ENCODE measurements around the gene PDXK.

The PDXK gene

DNA sequence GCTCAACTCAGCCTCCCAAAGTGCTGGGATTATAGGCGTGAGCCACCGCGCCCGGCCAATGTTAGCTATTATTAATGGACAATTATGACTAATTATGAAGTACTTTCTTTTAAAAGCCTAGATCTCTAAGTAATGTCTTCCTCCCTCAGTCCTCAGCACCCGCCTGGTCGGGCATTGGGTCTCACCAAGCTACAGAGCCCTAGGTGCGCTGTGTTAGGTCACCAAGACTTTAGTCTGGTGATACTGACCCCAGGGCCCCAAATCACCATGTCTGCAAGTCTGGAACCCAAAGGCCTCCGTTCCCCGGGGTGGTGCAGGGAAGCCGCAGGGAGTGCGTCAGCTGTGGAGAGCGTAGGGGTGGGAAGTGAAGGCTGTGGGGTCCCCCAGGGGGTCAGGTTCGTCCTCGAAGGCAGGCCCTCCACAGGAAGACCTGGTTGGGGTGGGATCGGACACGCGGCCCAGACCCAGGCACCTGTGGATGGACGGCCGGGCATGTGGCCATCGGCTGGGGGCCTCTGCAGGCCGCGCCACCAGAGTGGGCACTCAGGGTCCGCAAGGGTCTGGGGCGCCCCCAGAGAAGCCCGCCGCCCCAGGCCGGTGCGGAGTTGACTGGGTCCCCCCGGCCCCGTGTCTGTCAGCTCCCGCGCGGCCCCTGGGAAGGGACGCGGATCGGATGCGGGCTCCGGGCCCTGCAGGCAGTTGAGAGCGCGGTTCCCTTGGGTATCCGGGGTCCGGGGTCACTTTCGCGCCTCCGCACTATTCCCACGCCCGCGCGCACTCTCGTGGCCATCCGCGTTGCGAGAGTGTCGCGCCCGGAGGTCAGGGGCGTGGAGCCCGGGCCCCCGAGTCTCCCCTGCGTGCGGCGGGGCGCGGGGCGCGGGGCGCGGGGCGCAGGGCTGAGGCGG lies 710 bp upstream of the PDXK start:
- DNase-seq (ENCODE audit: low read depth) = no peak
- H3K4me3 ChIP-seq (ENCODE audit: low read depth, low read length) = peak overlapping the region; percentile 91
- TF ChIP-seq, protein P1, sequence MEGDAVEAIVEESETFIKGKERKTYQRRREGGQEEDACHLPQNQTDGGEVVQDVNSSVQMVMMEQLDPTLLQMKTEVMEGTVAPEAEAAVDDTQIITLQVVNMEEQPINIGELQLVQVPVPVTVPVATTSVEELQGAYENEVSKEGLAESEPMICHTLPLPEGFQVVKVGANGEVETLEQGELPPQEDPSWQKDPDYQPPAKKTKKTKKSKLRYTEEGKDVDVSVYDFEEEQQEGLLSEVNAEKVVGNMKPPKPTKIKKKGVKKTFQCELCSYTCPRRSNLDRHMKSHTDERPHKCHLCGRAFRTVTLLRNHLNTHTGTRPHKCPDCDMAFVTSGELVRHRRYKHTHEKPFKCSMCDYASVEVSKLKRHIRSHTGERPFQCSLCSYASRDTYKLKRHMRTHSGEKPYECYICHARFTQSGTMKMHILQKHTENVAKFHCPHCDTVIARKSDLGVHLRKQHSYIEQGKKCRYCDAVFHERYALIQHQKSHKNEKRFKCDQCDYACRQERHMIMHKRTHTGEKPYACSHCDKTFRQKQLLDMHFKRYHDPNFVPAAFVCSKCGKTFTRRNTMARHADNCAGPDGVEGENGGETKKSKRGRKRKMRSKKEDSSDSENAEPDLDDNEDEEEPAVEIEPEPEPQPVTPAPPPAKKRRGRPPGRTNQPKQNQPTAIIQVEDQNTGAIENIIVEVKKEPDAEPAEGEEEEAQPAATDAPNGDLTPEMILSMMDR (IDR thresholded peaks at IDR 0.05; ENCODE audit: low read depth, low read length, missing control alignments) = no peak

DNA sequence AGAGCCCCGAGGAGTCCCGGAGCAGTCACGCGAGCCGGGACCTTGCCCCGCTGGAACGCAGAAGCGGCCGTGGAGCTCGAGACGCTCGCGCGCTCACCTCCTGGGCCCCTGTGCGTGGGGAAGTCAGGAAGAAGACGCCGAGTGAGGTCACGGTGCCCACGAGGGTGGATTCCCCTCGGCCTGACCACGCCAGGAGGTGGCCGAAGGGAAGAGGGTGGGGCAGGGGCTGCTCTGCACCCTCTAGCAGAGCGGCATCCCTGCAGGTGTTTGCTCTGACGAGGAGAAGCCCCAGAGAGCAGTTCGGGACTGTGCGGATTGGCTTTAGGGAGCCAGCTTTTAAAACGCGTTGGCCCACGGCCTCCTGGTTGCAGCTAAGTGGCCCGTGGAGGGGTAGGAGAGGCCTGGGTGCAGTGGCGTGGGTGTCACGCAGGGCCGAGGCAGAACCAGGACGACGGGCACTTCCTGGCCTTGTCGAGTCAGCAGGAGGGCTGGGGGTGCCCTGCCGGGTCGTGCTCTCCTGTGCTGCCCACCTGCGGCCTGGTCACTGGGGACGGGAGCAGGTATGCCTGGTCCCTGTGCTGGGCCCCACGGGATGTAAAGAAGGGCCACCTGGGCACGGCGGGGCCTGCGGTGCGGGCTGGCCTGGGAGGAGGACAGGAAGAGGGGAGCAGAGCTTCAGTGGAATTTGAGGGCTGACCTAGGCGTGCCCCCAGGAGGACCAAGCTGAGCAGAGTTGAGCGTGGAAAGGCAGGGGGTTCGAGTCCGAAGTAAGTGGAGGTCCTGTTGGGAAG lies 1.0 kb downstream of the PDXK start:
- TF ChIP-seq, protein P1 (IDR thresholded peaks at IDR 0.05; ENCODE audit: low read depth, low read length, missing control alignments) = no peak
- DNase-seq (ENCODE audit: low read depth) = no peak
- peak overlapping the region; percentile 91 for H3K4me3 ChIP-seq (ENCODE audit: low read depth, low read length)

DNA sequence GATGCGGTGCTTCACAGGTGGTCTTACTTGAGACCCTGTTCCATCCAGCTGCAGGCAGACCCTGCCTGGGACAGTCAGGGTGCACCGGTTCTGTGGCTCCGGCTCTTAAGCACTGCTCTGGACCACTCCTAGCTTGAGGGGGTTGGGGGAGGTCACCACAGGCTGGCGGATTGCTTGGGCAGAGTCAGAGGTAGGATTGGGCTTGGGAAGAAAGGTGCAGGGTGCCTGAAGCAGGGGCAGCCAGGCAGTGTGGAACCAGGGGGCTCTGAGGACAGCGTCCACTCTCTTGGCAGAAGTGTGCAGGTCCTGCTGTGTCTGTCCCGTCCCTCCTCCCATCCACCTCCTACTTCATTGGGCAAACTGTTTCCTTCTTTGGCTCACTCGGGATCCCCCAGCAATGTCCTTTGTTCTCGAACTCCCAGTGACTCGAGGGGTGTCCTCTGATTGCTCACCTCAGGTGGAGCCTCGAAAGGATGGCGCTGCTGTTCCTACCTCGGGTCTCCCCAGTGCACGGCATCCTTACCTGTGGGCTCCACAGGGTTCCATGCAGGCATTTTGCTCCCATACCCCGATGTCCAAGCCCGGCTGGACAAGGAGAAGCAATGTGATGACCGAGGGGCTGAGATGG lies 1.7 kb downstream of the PDXK start:
- no peak for DNase-seq (ENCODE audit: low read depth)
- H3K4me3 ChIP-seq (ENCODE audit: low read depth, low read length) = peak overlapping the region; percentile 91
- TF ChIP-seq, protein P1 (IDR thresholded peaks at IDR 0.05; ENCODE audit: low read depth, low read length, missing control alignments) = no peak

DNA sequence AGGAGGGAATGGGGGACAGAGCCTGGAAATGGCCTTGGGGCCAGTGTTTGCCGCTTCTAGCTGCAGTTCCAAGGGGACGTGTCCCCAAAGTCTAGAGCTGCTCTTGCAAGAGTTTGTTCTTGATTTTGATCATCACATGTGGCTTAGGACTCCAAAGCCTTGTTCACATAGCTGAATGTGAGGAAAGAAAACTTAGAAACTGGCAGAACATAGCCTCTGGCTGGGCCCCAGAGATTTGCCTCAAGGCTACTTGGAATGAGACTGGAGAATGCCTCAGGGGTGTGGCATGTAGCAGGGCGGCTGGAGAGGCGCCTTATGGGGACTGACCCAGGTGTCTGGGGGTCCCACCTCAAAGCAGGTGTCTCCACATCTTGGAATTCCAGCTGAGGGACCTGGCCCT lies 2.3 kb downstream of the PDXK start:
- DNase-seq (ENCODE audit: low read depth) = no peak
- TF ChIP-seq, protein P1 (IDR thresholded peaks at IDR 0.05; ENCODE audit: low read depth, low read length, missing control alignments) = no peak
- peak overlapping the region; percentile 91; the same call in 1 of the 2 replicates for H3K4me3 ChIP-seq (ENCODE audit: low read depth, low read length)

DNA sequence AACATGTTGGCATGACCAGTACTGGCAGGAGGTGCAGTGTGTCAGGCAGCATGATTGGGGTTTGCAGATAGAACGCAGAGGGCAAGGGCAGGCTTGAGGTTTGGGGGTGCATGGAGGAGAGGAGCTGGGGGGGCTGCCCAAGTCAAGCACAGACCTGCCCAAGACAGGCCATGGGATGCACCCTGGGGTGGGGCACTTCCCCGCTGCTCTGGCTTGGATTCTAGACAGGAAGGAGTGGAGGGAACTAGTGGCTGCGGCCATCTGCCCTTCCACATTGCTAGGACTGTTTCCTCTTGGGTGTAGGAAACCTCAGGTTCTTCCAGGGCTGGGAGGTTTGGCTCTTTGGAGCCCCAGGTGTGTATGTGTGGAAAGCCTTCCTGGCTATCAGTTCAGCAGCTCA lies 3.0 kb downstream of the PDXK start:
- H3K4me3 ChIP-seq (ENCODE audit: low read depth, low read length) = no peak overlapping the region
- TF ChIP-seq, protein P1 (IDR thresholded peaks at IDR 0.05; ENCODE audit: low read depth, low read length, missing control alignments) = no peak
- DNase-seq (ENCODE audit: low read depth) = no peak

DNA sequence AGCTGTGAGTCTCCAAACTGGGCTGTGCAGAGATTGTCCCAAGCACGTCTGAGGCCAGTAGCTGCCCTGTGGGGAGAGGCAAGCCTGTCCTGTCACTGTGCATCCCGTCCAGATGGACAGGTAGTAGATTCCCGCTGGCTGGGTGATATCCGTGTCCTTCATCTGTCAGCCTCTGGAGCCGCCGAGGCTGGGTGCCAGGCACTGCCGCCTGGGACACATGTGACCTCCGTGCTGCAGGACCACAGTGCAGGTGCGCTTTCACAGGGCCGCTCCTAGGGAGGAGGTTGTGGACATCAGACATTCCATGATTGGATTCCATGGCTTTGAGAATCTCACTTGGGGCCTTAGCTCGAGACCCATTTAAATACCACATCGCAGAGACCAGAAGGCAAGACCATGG lies 4.7 kb downstream of the PDXK start:
- H3K4me3 ChIP-seq (ENCODE audit: low read depth, low read length) = no peak overlapping the region
- no peak for DNase-seq (ENCODE audit: low read depth)
- TF ChIP-seq, protein P1 (IDR thresholded peaks at IDR 0.05; ENCODE audit: low read depth, low read length, missing control alignments) = no peak

Data from GM12864 (cell line).